Activated naive CD8-positive, alpha-beta T cell treated with anti-CD3 and anti-CD28 coated beads, Interleukin-2, amount 50 U/mL, for 16 hours (primary cell): ENCODE results near the gene TPST2.

ENCODE experiments used
- DNase-seq: peaks from one replicate; pipeline ENCODE4 v3.0.0-alpha.2; 2020; ENCODE audit warnings: low read depth, low spot score

Gene TPST2

GRCh38 chr22:26555478-26555877 is 34.5 kb downstream of the TPST2 start:
- DNase-seq: no peak

- no peak for DNase-seq
Measured at GRCh38 chr22:26554956-26555355, 35.0 kb downstream of the TPST2 start.

- DNase-seq: no peak
Measured at GRCh38 chr22:26553056-26553752, 36.7 kb downstream of the TPST2 start.

GRCh38 chr22:26552466-26552865 is 37.5 kb downstream of the TPST2 start:
- no peak for DNase-seq

GRCh38 chr22:26551568-26551967 is 38.4 kb downstream of the TPST2 start:
- DNase-seq: no peak

- DNase-seq: no peak
Measured at GRCh38 chr22:26550498-26551033, 39.4 kb downstream of the TPST2 start.

- DNase-seq: no peak
Measured at GRCh38 chr22:26549902-26550497, 39.9 kb downstream of the TPST2 start.

GRCh38 chr22:26548984-26549383 is 40.9 kb downstream of the TPST2 start:
- DNase-seq: no peak

GRCh38 chr22:26548303-26548702 is 41.6 kb downstream of the TPST2 start:
- no peak for DNase-seq

GRCh38 chr22:26547837-26548236 is 42.1 kb downstream of the TPST2 start:
- DNase-seq: no peak

GRCh38 chr22:26547426-26547825 is 42.5 kb downstream of the TPST2 start:
- peak; percentile 3 for DNase-seq

- DNase-seq: no peak
Measured at GRCh38 chr22:26546282-26546681, 43.6 kb downstream of the TPST2 start.

- no peak for DNase-seq
Measured at GRCh38 chr22:26545827-26546226, 44.1 kb downstream of the TPST2 start.

- DNase-seq: no peak
Measured at GRCh38 chr22:26545385-26545784, 44.5 kb downstream of the TPST2 start.

GRCh38 chr22:26544489-26544888 is 45.4 kb downstream of the TPST2 start:
- no peak for DNase-seq

- DNase-seq: no peak
Measured at GRCh38 chr22:26542831-26543230, 47.1 kb downstream of the TPST2 start.

GRCh38 chr22:26541167-26541819 is 48.6 kb downstream of the TPST2 start:
- DNase-seq: no peak

- no peak for DNase-seq
Measured at GRCh38 chr22:26540119-26540518, 49.8 kb downstream of the TPST2 start.

GRCh38 chr22:26536762-26537134 is 53.2 kb downstream of the TPST2 start:
- no peak for DNase-seq

- DNase-seq: no peak
Measured at GRCh38 chr22:26536056-26536761, 53.7 kb downstream of the TPST2 start.

- no peak for DNase-seq
Measured at GRCh38 chr22:26535603-26535908, 54.4 kb downstream of the TPST2 start.

- DNase-seq: no peak
Measured at GRCh38 chr22:26534874-26535602, 54.9 kb downstream of the TPST2 start.
